Retina (tissue), 1 donor: Measurements from ENCODE around the gene INPP5K.

Experiments used
- DNase-seq: peaks from one replicate; pipeline ENCODE4 v3.0.0-alpha.2; 2016

Gene INPP5K

GRCh38 chr17:1484676-1485422, 31.6 kb downstream of the INPP5K start:
- peak; percentile 63 for DNase-seq

- DNase-seq, result no peak
These were observed 32.3 kb downstream of the INPP5K start for GRCh38 chr17:1484060-1484535.

- no peak for DNase-seq
These were observed 33.7 kb downstream of the INPP5K start for GRCh38 chr17:1482680-1483079.

- DNase-seq, result no peak
These were observed 34.7 kb downstream of the INPP5K start for GRCh38 chr17:1481736-1482135.

GRCh38 chr17:1480747-1481465, 35.5 kb downstream of the INPP5K start:
- DNase-seq, result no peak

- no peak for DNase-seq
These were observed 38.0 kb downstream of the INPP5K start for GRCh38 chr17:1478418-1478817.

- DNase-seq, result no peak
These were observed 41.0 kb downstream of the INPP5K start for GRCh38 chr17:1475321-1475854.

GRCh38 chr17:1474402-1475189, 41.8 kb downstream of the INPP5K start:
- no peak for DNase-seq

- DNase-seq, result no peak
These were observed 42.6 kb downstream of the INPP5K start for GRCh38 chr17:1473841-1474240.

GRCh38 chr17:1473170-1473569, 43.2 kb downstream of the INPP5K start:
- no peak for DNase-seq

- peak; percentile 69 for DNase-seq
These were observed 44.2 kb downstream of the INPP5K start for GRCh38 chr17:1471911-1472821.

GRCh38 chr17:1471490-1471889, 44.9 kb downstream of the INPP5K start:
- DNase-seq, result no peak

- DNase-seq, result no peak
These were observed 45.5 kb downstream of the INPP5K start for GRCh38 chr17:1470755-1471462.

- DNase-seq, result no peak
These were observed 46.2 kb downstream of the INPP5K start for GRCh38 chr17:1470071-1470754.

- no peak for DNase-seq
These were observed 47.1 kb downstream of the INPP5K start for GRCh38 chr17:1469231-1469852.

- DNase-seq, result no peak
These were observed 48.4 kb downstream of the INPP5K start for GRCh38 chr17:1467898-1468492.

GRCh38 chr17:1467258-1467657, 49.2 kb downstream of the INPP5K start:
- no peak for DNase-seq

- DNase-seq, result no peak
These were observed 52.2 kb downstream of the INPP5K start for GRCh38 chr17:1464186-1464585.

GRCh38 chr17:1462164-1463112, 54.0 kb downstream of the INPP5K start:
- no peak for DNase-seq
